GM12864 (cell line): Measurements from ENCODE around the gene VENTX.

Experiments used
- DNase-seq: peaks from one replicate; pipeline ENCODE4 v3.0.0-alpha.2; 2011; ENCODE audit warnings: low read depth
- H3K4me3 ChIP-seq: 2 replicates; pipeline ENCODE4 v1.5.1; 2011; ENCODE audit warnings: mild to moderate bottlenecking, low read depth, low read length, control low read depth
- TF ChIP-seq, protein P1 (sequence below): IDR thresholded peaks from 2 replicates; pipeline ENCODE4 v1.5.1; 2011; ENCODE audit warnings: low read depth, mild to moderate bottlenecking, moderate library complexity, low read length, control low read depth, inconsistent platforms; ENCODE audit errors: missing control alignments

VENTX gene

DNA sequence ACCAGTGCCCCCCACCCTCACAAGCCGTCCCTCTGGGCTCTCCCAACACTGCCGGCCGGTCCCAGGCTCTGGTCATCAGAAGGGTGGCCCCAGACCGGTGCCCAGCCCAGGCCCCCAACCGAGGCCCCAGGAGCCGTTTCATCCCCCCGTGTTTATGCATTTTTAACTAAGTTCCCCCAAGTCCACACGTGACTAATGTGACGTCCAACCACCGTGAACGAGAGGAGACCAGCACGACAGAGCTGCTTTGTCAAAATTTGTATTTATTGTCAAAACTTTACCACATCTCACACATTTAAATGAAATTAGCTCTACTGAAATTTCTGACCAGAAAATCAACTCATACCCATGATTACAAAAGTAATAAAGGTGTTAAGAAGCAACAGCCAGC is 8.6 kb downstream of the VENTX start:
- no peak overlapping the region for H3K4me3 ChIP-seq

DNA sequence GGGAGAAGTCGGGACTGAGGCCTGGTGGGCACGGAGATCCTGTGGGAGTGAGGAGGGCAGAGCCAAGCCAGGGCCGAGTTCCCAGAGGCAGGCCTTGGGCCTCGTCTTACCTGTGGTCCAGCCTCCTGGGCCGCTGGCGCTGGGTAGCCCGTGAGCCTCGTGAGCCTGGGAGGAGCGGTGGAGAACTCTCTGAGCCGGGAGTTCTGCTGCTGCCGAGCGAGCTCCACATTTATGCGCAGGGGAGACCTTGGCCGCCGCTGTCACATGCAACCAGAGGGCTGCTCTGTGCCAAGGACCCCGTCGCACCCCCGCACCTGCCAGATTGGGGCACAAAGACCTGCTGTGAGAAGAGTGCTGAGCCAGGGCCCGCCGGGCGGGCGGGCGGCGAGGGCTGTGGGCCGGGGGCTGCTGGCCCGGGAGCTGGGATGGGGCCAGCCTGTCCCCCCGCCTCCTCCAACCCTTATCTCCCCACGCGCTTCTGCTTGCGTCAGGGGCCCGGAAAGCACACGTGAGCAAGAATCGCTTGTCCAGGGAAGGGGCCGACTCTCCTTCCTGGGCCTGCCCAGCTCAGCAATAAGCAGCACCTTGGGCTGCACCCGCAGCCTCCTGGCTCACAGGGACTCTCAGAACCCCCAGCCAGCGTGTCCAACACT is 10.2 kb downstream of the VENTX start:
- TF ChIP-seq, protein P1, sequence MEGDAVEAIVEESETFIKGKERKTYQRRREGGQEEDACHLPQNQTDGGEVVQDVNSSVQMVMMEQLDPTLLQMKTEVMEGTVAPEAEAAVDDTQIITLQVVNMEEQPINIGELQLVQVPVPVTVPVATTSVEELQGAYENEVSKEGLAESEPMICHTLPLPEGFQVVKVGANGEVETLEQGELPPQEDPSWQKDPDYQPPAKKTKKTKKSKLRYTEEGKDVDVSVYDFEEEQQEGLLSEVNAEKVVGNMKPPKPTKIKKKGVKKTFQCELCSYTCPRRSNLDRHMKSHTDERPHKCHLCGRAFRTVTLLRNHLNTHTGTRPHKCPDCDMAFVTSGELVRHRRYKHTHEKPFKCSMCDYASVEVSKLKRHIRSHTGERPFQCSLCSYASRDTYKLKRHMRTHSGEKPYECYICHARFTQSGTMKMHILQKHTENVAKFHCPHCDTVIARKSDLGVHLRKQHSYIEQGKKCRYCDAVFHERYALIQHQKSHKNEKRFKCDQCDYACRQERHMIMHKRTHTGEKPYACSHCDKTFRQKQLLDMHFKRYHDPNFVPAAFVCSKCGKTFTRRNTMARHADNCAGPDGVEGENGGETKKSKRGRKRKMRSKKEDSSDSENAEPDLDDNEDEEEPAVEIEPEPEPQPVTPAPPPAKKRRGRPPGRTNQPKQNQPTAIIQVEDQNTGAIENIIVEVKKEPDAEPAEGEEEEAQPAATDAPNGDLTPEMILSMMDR, result no peak
- H3K4me3 ChIP-seq, result no peak overlapping the region
- DNase-seq, result no peak

More for the DNA sequence above, 8.6 kb downstream of the VENTX start:
- DNase-seq, result no peak
- TF ChIP-seq, protein P1, result no peak

DNA sequence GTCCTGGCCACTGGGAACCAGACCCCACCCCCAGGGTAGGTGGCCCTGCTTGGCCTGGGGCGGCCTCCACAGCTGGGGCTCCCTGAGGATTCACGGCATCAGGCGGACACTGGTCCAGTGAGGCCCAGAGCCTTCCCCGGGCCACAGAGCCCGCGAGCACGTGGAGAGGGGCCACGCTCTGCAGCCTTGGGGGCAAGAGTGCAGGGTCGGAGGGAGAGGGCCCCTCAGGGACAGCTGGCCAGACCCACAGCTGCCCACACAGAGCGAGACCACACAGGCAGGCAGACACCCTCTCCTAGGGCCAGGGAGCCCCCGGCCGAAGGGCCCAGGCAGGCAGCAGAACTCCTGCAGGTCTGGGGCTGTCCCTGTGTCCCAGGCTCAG is 10.7 kb downstream of the VENTX start:
- TF ChIP-seq, protein P1, result no peak
- no peak for DNase-seq
- no peak overlapping the region for H3K4me3 ChIP-seq

DNA sequence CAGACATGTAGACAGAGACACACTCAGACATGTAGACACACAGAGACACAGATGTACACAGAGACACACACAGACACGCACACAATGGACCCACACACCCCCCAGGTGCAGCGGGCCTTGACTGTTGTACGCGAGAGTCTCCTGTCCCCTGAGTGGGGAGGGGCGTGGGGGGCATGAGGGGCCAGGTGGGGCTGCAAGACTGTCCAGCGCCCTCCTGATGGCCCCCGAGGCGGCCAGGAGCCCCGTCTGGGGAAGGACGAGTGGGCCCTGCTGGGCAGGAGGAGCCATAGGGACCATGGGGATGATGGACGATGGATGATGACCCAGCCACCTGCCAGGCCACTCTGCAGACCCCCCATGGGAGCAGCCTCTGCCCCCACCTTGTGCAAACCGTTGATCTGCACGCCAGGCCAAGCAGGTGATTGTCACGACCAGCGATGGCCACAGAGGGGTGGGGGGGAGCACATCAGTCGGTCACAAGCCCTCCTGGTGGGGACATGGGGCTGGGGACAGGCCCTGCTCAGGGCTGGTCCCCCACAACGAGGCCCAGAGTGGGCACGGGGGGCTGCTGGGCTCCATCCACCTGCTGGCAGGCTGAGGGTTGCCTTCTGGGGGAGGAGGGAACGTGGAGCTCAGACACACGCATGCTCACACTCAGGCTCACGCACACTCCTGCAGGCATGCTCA is 11.6 kb downstream of the VENTX start:
- DNase-seq, result no peak
- TF ChIP-seq, protein P1, result peak; percentile 18
- H3K4me3 ChIP-seq, result no peak overlapping the region

DNA sequence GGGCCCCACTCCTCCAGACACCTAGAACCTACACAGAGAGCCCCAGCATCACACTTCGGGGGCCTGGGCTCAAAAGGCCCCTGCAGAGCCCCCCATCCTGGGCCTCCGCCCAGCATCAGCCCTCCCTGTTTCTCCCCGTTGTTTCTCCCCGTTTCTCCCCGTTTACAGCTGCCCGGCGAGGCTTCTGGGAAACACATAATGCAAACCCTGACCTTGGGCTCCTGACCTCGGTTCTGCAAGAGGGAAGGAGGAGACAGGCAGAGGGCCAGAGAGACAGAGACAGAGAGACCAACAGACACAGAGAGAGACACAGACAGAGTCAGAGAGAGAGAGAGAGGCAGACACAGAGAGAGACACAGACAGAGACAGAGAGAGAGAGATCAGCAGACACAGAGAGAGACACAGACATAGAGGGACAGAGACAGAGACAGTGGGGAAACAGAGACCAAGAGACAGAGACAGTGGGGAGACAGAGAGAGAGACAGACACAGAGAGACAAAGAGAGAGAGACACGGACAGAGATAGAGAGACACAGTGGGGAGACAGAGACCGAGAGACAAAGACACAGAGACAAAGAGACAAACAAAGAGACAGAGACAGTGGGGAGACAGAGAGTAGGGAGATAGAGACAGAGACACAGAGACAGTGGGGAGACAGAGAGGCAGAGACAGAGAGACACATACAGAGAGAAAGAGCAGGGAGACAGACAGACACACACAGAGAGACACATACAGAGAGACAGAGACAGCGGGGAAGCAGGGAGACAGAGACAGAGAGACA is 12.5 kb downstream of the VENTX start:
- no peak overlapping the region for H3K4me3 ChIP-seq
- TF ChIP-seq, protein P1, result no peak
- DNase-seq, result no peak

DNA sequence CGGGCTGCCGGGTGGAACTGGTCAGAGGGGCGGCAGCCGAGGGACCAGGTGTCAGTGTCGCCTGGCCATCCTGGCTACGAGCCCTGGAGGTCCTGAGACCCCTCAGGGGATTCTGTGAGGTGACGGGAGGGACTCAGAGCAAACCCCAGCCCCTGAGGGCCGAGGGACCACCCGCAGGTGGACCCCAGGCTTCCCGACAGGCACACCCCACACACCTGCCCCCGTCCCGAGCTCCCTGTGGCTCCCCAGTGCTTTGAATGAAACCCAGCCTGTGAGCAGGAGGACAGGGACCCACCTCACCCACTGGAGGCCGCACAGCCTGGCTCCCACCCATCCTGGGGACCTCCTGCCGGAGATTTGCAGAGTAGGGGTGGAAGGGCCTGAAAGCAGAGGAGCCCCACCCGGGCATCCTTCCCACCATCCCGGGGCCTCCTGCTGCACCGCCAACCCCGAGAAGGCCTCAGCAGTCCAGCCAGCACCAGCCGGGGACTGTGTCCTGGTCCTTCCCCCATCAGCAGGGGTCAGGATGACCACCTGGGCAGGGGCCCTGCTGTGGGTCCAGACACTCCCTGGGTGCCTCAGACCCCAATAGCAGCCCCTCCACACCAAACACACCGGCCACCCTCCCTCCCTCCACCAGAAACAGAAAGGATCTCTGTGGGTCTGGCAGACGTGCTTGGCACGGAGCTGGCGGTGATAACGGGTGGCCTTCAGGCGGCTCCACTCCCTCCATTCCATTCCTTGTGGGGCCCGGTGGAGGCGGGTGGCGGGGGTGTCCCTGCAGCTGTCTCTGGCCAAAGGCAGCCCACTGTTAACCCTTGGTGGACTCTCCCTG is 13.9 kb downstream of the VENTX start:
- no peak overlapping the region for H3K4me3 ChIP-seq
- DNase-seq, result no peak
- TF ChIP-seq, protein P1, result no peak
